GM12874 (cell line): Measurements from ENCODE around the gene ITGA5.

Source experiments
- CTCF ChIP-seq: IDR thresholded peaks from 2 replicates; pipeline ENCODE4 v1.5.1; 2011; ENCODE audit warnings: low read depth, mild to moderate bottlenecking, control low read depth, low read length, moderate library complexity; ENCODE audit not compliant: insufficient read depth

ITGA5 gene

GRCh38 chr12:54415221-54415929 lies 3.7 kb downstream of the ITGA5 start:
- no peak for TF ChIP-seq CTCF

GRCh38 chr12:54413284-54414190 lies 5.5 kb downstream of the ITGA5 start:
- TF ChIP-seq CTCF: no peak

- no peak for TF ChIP-seq CTCF
These were observed 6.3 kb downstream of the ITGA5 start for GRCh38 chr12:54412786-54413185.

- TF ChIP-seq CTCF: no peak
These were observed 6.7 kb downstream of the ITGA5 start for GRCh38 chr12:54412348-54412747.

- TF ChIP-seq CTCF: no peak
These were observed 7.5 kb downstream of the ITGA5 start for GRCh38 chr12:54411391-54412241.

GRCh38 chr12:54409267-54409666 lies 9.8 kb downstream of the ITGA5 start:
- no peak for TF ChIP-seq CTCF

- TF ChIP-seq CTCF: no peak
These were observed 11.7 kb downstream of the ITGA5 start for GRCh38 chr12:54407183-54407905.
